GM21367 (cell line): ENCODE data around the gene ALDH5A1.

Experiments
- ATAC-seq: cut with Tn5 transposase; IDR thresholded peaks from one replicate; pipeline ENCODE4 v1.9.1; 2021; ENCODE audit not compliant: unreplicated experiment

The ALDH5A1 gene

DNA sequence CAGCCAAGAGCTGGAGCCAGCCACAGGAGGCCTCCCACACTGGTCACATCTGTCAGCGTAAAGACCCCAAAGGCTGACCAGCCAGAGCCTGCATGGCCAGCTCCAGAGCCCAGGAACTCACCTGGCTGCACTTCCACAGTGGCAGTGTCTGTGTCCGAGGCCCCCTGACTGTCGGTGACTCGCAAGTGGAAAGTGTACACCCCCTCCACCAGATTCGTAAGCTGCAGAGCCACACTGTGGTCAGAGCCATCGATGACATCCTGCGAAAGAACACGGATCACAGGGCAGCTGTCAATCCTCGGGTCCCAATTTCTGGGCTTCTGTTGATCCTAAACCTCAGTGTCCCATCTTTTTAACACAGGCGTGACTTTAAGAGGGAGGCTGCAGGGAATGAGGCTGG lies 69.3 kb downstream of the ALDH5A1 start:
- no peak for ATAC-seq

DNA sequence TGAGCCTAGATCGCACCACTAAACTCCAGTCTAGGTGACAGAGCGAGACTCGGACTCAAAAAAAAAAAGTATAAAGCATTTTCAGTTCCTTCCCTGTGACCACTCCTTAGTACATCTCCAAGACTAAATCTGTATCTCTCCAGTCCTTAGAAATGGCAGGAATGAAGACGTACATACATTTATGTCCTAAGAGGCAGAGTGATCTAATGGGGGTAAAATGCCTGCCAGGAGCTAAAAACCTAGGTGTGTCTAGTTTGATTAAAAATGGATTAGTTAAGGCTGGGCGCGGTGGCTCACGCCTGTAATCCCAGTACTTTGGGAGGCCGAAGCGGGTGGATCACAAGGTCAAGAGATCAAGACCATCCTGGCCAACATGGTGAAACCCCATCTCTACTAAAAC lies 70.4 kb downstream of the ALDH5A1 start:
- ATAC-seq = no peak

DNA sequence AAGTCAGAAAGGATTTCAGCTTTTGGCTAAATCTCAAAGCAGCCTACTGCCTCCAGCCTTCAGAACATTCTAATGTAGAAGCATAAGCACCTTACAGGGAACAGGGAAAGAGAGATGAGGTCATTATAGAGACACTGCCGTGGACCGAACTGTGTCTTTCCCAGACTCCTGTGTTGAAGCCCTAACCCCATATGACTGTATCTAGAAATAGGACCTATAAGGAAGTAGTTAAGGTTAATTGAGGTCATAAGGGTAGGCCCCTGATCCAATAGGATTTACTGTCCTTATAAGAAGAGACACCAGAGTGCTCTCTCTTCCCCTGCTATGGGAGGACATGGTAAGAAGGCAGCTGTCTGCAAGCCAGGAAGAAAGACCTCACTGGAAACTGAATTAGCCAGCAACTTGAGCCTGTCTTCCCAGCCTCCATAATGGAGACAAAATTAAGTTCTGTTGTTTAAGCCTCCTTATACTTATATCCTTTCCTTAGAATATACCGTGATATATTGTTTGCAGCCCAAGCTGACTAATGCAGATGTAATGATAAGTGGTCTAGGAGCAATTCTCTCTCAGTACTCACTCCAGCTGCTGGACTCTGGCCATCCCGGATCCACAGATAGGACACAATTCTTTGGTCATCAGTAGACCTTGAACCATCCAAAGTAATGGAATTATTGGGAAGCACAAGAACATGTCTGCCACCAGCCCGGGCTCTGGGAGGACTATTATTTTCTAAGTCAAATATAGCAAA lies 71.4 kb downstream of the ALDH5A1 start:
- ATAC-seq = no peak

DNA sequence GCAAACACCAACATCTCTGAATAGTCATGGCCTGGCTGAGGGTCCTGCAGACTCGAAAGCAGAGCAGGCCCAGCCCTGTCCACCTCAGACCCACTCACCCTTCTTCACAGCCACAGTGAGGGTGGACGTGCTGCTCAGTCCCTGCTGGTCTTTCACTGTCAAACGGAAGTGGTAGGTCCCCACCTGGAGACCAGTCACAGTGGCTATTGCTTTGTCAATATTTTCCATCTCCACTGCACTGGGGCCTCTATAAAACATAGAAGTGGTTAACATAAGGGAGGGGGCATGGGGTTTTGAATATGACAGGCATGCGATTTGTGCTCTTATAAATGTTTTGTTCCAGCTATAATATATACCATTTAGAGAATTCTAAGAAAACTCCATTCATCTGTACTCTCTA lies 73.9 kb downstream of the ALDH5A1 start:
- ATAC-seq = no peak

DNA sequence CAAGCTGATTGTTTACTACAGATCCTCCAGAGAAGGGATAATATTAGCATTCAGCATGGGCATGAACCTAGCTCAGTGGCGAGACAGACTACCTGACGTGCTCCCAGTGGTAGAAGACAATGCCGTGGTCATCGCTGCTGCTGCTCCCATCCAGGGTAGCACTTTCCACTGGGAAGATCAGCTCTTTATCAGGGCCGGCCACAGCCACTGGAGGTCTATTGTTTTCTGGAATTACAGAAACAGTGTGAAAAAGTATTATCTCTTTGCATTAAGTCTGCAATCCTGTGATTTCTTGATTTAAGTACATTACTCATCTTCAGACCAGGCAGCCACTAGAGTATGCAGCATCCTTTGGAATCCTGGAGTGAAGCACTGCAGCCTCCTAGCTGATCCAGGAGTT lies 75.0 kb downstream of the ALDH5A1 start:
- no peak for ATAC-seq

DNA sequence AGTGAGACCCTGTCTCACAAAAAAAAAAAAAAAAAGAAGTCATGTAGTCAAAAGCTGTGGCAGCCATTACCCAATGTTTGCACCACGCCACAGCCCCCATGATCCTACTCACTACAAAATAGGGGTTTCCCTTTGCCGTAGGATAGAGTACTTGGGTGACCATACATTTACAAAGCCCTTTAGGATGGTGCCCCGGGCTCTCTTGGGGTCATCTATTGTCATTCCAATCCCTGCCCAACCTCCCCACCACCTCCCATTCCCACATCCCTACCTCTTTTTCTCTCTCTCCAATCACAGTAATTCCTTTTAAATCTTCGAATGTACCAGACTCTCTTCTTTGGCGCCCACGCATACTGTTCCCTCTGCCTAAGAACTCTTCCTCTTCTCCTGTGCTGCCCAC lies 76.6 kb downstream of the ALDH5A1 start:
- no peak for ATAC-seq

DNA sequence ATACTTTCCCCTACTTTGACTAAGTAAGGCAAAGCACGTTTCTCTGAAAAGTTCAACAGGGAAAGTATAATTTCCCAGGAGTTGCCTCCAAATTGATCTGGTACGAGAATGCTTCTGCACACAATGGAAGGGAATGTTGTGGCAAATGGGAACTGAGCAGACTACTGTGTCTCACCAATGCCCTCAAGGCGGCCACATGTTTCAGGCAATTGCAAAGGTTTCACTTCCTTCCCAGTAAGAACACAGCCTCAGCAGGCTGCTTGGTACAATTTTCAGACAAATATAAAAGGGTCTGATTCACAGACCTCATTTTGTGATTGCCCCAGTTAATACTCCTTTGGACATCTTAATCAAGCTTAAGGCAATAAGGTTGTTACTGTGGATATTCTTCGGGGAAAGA lies 80.0 kb downstream of the ALDH5A1 start:
- peak; percentile 89 for ATAC-seq

DNA sequence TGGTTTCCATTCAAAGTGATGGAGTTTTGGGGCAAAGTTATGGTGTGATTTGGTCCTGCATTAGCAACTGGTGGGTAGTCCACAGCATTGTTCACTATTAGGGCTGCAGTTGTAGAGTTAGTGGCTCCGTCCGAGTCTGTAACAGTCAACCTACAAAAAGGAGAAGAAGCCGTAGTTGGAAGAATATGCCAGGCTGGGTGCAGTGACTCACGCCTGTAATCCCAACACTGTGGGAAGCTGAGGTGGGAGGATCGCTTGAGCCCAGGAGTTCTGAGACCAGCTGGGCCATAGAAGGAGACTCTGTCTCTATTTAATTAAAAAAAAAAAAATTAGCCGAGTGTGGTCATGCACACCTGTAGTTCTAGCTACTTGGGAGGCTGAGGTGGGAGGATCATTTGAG lies 81.7 kb downstream of the ALDH5A1 start:
- ATAC-seq = no peak

DNA sequence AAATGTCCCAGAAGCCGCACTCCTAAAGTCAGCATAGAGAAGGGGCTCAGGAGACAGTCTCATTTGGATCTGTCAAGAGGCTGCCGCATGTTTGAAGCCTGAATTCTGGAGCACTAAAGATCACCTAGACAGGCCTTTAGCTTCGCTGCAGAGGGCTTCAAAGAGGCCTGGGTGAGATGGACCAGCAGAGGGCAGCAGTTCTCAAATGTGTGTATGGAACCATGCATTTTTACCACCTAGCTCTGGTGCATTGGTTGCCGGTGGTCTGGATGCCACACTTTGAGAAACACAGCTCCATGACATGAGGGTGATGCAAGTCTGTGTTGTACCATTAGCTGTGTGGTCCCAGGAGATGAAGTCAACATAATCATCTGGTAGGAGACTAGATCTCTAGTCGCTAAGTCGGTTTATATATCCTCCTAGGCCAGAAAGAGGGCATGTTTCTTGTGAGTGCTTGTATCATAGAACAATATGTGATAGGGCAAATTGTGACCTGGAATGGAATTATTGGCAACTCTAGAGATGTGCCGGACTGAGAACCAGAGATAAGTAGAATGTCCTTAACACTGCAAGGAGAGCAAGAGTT lies 86.4 kb downstream of the ALDH5A1 start:
- no peak for ATAC-seq

DNA sequence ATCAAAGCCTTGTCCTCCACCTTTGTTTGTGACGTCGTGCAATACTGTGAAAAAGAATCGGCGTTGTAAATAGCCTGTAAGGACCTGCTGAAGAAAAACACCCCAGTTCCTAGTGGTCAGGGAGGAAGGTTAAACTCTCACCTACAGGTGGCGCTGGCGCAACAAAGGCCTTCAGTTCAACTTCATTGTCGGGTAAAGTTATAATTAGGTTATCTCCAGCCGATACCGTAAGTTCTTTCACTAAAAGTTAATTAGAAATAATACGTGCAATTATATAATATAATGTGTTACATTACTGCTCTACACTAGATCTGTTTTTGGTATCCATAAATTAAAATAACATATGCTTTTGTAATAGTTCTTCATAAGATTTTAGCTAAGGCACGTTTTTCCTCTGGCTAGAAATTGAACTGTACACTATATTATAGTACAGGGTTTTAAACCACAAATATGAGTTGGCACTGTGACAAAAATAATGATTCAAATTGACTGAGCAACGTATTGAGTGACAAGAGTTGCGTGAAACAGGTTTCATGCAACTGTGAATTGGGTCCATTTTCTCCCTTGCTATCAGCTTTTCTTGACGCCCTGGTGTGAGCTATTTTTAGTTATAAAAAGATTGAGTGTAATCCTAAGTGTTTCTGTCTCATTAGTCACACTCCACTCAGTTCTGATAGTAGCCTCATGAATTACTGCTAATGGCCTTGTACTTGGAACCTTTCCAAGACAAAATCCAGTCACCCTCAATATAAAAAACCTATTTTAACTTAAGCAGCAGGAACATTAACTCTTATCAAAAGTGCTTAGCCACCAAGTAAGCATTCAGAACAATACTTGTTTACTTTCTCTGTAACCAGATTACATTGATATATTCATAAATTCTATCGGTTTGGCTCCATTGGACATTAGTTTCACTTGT lies 89.0 kb downstream of the ALDH5A1 start:
- peak; percentile 58 for ATAC-seq

DNA sequence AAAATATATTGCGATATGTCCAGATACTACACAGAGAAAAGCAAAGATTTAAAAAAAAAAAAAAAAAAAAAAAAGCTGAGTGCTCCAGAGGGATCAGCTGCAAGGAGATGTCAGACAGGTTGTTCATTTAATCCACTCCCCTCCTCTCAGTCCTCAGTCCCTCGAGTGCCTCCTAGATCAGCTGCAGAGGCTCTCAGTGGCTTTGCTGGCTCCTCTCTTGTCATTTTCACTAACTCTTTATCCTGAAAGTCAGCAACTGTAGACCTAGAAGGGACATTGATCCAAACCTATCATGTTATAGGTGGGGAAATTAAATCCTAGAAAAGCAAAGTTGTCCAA lies 89.6 kb downstream of the ALDH5A1 start:
- no peak for ATAC-seq
